KMS-11 (cell line): Measurements from ENCODE around the gene CALR.
"Not testable (repeated sequence)": the region's sequence is repeated elsewhere in the genome, so short reads cannot be mapped to it uniquely, and the experiment has no call there.

Experiments used
- H2AFZ ChIP-seq: fragments of 200-600 bp; sonication (generic); 2 replicates; pipeline ENCODE4 v1.6.1; 2016; ENCODE audit warnings: antibody characterized with exemption, mixed run types, low read depth
- H3K27ac ChIP-seq: fragments of 200-600 bp; sonication (generic); 2 replicates; pipeline ENCODE4 v1.6.1; 2016; ENCODE audit warnings: mild to moderate bottlenecking, mixed run types
- H3K27me3 ChIP-seq: fragments of 200-600 bp; sonication (generic); 2 replicates; pipeline ENCODE4 v1.6.1; 2017; ENCODE audit warnings: mild to moderate bottlenecking, low read depth, mixed run types, moderate library complexity; ENCODE audit not compliant: insufficient read depth
- H3K36me3 ChIP-seq: fragments of 200-600 bp; sonication (generic); 2 replicates; pipeline ENCODE4 v1.6.1; 2017; ENCODE audit warnings: mild to moderate bottlenecking, mixed run types; ENCODE audit not compliant: insufficient read depth
- H3K4me1 ChIP-seq: fragments of 200-600 bp; sonication (generic); 2 replicates; pipeline ENCODE4 v1.6.1; 2016; ENCODE audit warnings: mild to moderate bottlenecking, low read depth, mixed run types; ENCODE audit not compliant: poor library complexity, severe bottlenecking
- H3K4me2 ChIP-seq: fragments of 200-600 bp; sonication (generic); 2 replicates; pipeline ENCODE4 v1.7.0; 2016; ENCODE audit warnings: mild to moderate bottlenecking, mixed run types
- H3K4me3 ChIP-seq: fragments of 200-600 bp; sonication (generic); IDR thresholded peaks from 2 replicates; pipeline ENCODE4 v1.6.1; 2017; ENCODE audit warnings: low read depth, low read length, mixed read lengths; ENCODE audit not compliant: insufficient read depth
- H3K79me2 ChIP-seq: fragments of 200-600 bp; sonication (generic); 2 replicates; pipeline ENCODE4 v1.6.1; 2016; ENCODE audit warnings: low read depth, mixed run types; ENCODE audit not compliant: insufficient read depth
- H3K9ac ChIP-seq: fragments of 200-600 bp; sonication (generic); 2 replicates; pipeline ENCODE4 v1.6.1; 2016; ENCODE audit warnings: mild to moderate bottlenecking, mixed run types
- H4K20me1 ChIP-seq: fragments of 200-600 bp; sonication (generic); 2 replicates; pipeline ENCODE4 v1.6.1; 2016; ENCODE audit warnings: mild to moderate bottlenecking, mixed run types; ENCODE audit not compliant: insufficient read depth
- TF ChIP-seq, protein P1 (sequence below): fragments of 200-600 bp; sonication (generic); conservative IDR thresholded peaks from 2 replicates; pipeline ENCODE4 v1.6.1; 2017; ENCODE audit warnings: low read depth, mild to moderate bottlenecking, antibody characterized with exemption, low read length, moderate library complexity, mixed read lengths

CALR gene

DNA sequence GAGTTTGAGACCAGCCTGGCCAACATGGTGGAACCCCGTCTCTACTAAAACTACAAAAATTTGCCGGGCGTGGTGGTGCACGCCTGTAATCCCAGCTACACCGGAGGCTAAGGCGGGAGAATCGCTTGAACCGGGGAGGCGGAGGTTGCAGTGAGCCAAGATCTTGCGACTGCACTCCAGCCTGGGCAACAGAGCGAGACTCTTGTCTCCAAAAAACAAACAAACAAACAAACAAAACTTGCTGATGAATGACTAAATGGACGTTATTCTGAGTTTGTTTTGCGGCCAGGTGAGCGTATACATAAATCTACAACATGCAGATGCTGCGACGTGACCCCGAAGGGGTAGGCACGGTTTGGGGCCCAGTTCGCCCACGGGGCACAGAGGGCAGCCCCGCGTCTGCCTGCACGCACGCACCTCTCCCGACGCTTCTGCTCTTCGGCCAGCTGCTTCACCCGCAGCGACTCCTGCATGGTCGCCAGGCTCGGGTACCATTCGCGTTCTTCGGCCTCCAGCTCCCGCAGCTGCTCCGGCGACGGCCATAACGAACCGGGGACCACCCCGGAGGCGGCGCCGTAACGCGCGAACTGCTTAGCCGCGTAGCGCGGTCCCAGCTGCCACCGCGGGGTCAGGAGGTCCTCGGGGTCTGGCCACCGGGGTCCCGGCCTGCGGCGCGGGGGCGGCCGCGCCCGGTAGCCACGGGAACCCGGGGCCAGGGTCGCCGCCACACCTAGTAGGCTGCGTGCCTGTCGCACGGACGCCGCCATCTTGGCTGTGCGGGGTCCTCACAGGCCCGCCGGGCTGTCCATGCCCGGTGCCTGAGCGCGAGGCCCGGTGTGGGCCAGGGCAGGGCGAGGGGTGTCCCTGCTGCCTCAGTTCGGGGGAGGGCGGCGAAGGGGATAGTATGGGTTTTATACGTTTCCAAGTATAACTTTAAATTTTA lies 18.3 kb downstream of the CALR start, which contains the start of gene GADD45GIP1:
GADD45GIP1 (minus strand) TSS at position 778 of the 943 bp plus-strand sequence; CDS start at position 767, 11 bp downstream.
- peak within 1 kb of the TSS; percentile 51 for H3K4me2 ChIP-seq
- H3K9ac ChIP-seq: peak within 1 kb of the TSS; percentile 66; the same call in 1 of the 2 replicates
- H3K4me3 ChIP-seq: no peak within 1 kb of the TSS
- H4K20me1 ChIP-seq: no peaks in the 10 kb centered on the region
- peak within 1 kb of the TSS; percentile 78 for H2AFZ ChIP-seq
- no peaks in the 10 kb centered on the region; the same call in 1 of the 2 replicates for H3K27me3 ChIP-seq
- H3K79me2 ChIP-seq: no peaks in the 10 kb centered on the region
- H3K36me3 ChIP-seq: no peaks in the 10 kb centered on the region
- H3K4me1 ChIP-seq: peaks cover 4% of the 10 kb centered on the region
- H3K27ac ChIP-seq: peak within 1 kb of the TSS; percentile 43
- TF ChIP-seq, protein P1, sequence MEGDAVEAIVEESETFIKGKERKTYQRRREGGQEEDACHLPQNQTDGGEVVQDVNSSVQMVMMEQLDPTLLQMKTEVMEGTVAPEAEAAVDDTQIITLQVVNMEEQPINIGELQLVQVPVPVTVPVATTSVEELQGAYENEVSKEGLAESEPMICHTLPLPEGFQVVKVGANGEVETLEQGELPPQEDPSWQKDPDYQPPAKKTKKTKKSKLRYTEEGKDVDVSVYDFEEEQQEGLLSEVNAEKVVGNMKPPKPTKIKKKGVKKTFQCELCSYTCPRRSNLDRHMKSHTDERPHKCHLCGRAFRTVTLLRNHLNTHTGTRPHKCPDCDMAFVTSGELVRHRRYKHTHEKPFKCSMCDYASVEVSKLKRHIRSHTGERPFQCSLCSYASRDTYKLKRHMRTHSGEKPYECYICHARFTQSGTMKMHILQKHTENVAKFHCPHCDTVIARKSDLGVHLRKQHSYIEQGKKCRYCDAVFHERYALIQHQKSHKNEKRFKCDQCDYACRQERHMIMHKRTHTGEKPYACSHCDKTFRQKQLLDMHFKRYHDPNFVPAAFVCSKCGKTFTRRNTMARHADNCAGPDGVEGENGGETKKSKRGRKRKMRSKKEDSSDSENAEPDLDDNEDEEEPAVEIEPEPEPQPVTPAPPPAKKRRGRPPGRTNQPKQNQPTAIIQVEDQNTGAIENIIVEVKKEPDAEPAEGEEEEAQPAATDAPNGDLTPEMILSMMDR: no peak

DNA sequence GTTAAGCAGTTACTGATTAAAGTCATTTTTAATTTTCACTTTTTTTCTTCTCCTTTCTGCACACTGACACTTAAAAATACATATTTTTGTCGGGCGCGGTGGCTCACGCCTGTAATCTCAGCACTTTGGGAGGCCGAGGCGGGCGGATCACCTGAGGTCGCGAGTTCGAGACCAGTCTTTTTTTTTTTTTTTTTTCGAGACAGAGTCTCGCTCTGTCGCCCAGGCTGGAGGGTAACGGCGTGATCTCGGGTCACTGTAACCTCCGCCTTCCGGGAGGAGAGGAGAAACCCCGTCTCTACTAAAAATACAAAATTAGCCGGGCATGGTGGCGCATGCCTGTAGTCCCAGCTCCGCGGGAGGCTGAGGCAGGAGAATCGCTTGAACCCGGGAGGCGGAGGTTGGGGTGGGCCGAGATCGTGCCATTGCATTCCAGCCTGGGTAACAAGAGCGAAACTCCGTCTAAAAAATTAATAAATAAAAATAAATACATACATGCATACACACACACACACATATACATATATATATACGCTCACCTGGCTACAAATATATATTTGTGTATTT lies 19.1 kb downstream of the CALR start:
- Histone ChIP-seq H2AFZ (peak overlapping the region; percentile 78), H3K9ac (peak overlapping the region; percentile 66; the same call in 1 of the 2 replicates), H3K4me2 (peak overlapping the region; percentile 51; the same call in 1 of the 2 replicates), H3K27ac (peak overlapping the region; percentile 43)
- not testable (repeated sequence) for H4K20me1 ChIP-seq, H3K27me3 ChIP-seq, H3K79me2 ChIP-seq, H3K4me3 ChIP-seq, H3K4me1 ChIP-seq, H3K36me3 ChIP-seq

DNA sequence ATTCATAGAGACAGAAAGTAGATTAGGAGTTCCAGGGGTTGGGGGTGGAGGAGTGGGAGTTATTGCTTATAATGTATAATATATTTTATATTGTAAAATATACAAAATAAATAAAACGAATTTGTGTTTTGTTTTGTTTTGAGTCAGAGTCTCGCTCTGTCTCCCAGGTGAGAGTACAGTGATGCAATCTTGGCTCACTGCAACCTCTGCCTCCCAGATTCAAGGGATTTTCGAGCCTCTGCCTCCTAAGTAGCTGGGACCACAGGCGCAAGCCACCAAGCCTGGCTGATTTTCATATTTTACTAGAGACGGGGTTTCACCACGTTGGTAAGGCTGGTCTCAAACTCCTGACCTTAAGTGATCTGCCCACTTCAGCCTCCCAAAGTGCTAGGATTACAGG lies 21.1 kb downstream of the CALR start:
- TF ChIP-seq, protein P1: no peak
- no peak overlapping the region for H3K9ac ChIP-seq
- H3K4me1 ChIP-seq: peaks cover 4% of the 10 kb centered on the region

DNA sequence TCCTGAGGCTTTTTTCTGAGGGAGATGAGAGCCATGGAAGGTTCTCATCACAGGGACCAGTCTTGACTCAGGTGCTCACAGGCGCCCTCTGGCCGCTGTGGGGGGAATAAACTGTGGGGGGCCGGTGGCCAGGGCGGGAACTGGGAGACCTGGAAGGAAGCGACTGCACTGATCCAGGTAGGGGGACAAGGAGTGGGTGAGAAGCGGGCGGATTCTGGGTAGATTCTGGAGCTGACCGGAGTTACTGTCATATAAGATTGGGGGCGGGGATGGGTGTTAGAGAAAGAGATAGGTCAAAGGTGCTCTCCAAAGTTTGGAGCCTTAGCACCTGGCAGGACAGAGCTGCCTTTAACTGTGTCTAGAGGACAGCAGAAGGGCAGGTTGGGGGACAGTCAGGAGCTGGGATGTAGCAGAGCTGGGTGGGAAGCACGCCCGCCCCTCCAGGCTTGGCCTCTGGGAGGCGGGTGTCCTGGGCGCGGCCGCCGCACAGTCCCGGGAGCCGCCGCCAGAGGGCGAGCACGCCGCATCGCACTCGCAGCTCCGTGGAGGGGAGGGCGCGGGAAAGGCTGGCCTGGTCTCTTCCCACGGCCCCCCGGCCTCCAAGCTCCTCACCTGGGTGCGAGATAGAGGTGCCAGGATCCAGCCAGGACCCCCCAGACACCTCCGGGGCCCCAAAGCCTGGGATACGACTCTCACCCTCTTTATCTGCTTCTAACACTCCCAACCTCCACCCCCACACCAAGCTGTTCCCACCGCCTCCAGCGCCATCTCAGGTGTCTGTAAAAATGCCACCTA lies 26.8 kb downstream of the CALR start:
- Histone ChIP-seq H3K36me3 (no peaks in the 10 kb centered on the region), H3K4me2 (peak overlapping the region; percentile 86), H3K27me3 (peaks cover 10% of the 10 kb centered on the region; the same call in 1 of the 2 replicates), H3K79me2 (no peaks in the 10 kb centered on the region), H3K4me1 (peaks cover 4% of the 10 kb centered on the region), H3K9ac (peak overlapping the region; percentile 52; the same call in 1 of the 2 replicates), H3K4me3 (no peak overlapping the region), H4K20me1 (no peaks in the 10 kb centered on the region), H2AFZ (peak overlapping the region; percentile 99), H3K27ac (peak overlapping the region; percentile 13; the same call in 1 of the 2 replicates)
- TF ChIP-seq, protein P1: peak; percentile 93

More for the DNA sequence above, 21.1 kb downstream of the CALR start:
- H2AFZ ChIP-seq: no peak overlapping the region
- no peak overlapping the region for H3K4me2 ChIP-seq
- no peaks in the 10 kb centered on the region for H4K20me1 ChIP-seq
- no peak overlapping the region for H3K4me3 ChIP-seq
- no peaks in the 10 kb centered on the region for H3K36me3 ChIP-seq
- H3K79me2 ChIP-seq: no peaks in the 10 kb centered on the region
- no peak overlapping the region for H3K27ac ChIP-seq
- peaks cover 10% of the 10 kb centered on the region; the same call in 1 of the 2 replicates for H3K27me3 ChIP-seq
